Measurements from ENCODE around the gene FAM181A. TPM values are rescaled to one million over a fixed set of nuclear protein-coding genes. Genes with fewer than 3 reads are reported as not detected.

FAM181A gene
- total RNA-seq, 1 experiment from 2014 or later: not detected

DNA sequence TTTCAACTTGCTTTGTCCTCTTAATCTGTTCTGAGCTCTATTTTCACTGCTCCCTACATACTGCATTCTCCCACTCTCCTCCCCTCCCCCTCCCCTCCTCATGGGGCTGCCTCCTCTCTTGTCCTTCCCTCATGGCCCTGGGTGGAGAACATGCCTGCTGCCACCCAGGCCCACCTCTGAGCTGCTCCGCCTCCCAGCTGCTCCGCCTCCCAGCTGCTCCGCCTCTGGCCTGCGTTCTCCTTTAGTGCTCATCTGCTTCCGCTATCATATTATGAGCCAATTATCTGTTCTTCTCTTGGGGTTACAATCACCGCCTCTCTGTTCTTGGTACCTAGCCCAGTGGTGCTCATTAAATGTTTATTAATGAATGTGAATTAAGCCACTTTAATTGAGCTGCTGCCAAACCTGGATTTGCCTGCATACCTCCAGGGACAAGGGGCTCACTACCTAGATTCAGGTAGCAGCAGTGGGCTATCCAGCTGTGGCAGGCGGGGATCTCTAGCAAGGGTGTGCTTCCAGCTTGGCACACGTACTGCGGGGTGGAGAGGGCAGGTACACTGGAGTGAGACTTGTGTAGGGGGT is 32.0 kb upstream of the FAM181A start:
- TF ChIP-seq EZH2 (IDR thresholded peaks at IDR 0.05; ENCODE audit: borderline replicate concordance, low read depth, low read length, poor library complexity, severe bottlenecking) (no peak), CTCF (conservative IDR thresholded peaks at IDR 0.05; ENCODE audit: low read depth, low read length) (no peak)
- H3K9me3 ChIP-seq (ENCODE audit: low read depth, low read length, poor library complexity, severe bottlenecking): no peaks in the 10 kb centered on the region
- H3K4me1 ChIP-seq (ENCODE audit: insufficient read depth, low read length, poor library complexity, severe bottlenecking): no peaks in the 10 kb centered on the region
- no TSS peak for BruUV-seq (replicated peaks)
- no peak overlapping the region for H3K27ac ChIP-seq (ENCODE audit: low read depth, low read length, poor library complexity, severe bottlenecking)
- ChIA-PET CTCF (no interaction called here), POLR2A (ENCODE audit: low non-redundant PET) (no interaction called here)
- no peak overlapping the region for H3K4me3 ChIP-seq (ENCODE audit: low read depth, low read length, poor library complexity, severe bottlenecking)
- intact Hi-C loops (cut with micrococcal nuclease; ENCODE audit: unreplicated experiment): no loop called here
- H3K27me3 ChIP-seq (replicated peaks; ENCODE audit: insufficient read depth, low read depth, low read length, poor library complexity): peaks cover 8% of the 10 kb centered on the region
- peak; percentile 21 for DNase-seq (ENCODE audit: low spot score)
- H3K36me3 ChIP-seq (ENCODE audit: insufficient read depth, low read length, poor library complexity, severe bottlenecking): no peaks in the 10 kb centered on the region

- Histone ChIP-seq H3K9me3 (ENCODE audit: low read depth, low read length, poor library complexity, severe bottlenecking) (no peaks in the 10 kb centered on the region), H3K27ac (ENCODE audit: low read depth, low read length, poor library complexity, severe bottlenecking) (no peak overlapping the region), H3K4me3 (ENCODE audit: low read depth, low read length, poor library complexity, severe bottlenecking) (no peak overlapping the region), H3K27me3 (replicated peaks; ENCODE audit: insufficient read depth, low read depth, low read length, poor library complexity) (no peaks in the 10 kb centered on the region), H3K36me3 (ENCODE audit: insufficient read depth, low read length, poor library complexity, severe bottlenecking) (no peaks in the 10 kb centered on the region), H3K4me1 (ENCODE audit: insufficient read depth, low read length, poor library complexity, severe bottlenecking) (no peaks in the 10 kb centered on the region)
- ChIA-PET CTCF (no interaction called here), POLR2A (ENCODE audit: low non-redundant PET) (no interaction called here)
- no peak for TF ChIP-seq EZH2 (IDR thresholded peaks at IDR 0.05; ENCODE audit: borderline replicate concordance, low read depth, low read length, poor library complexity, severe bottlenecking)
- TF ChIP-seq CTCF (conservative IDR thresholded peaks at IDR 0.05; ENCODE audit: low read depth, low read length): no peak
- DNase-seq (ENCODE audit: low spot score): no peak
- no TSS peak for BruUV-seq (replicated peaks)
- intact Hi-C loops (cut with micrococcal nuclease; ENCODE audit: unreplicated experiment): no loop called here
These were observed 29.7 kb upstream of the FAM181A start for GRCh38 chr14:93897476-93897845.

GRCh38 chr14:93898081-93898611 is 29.0 kb upstream of the FAM181A start:
- ChIA-PET CTCF (no interaction called here), POLR2A (ENCODE audit: low non-redundant PET) (no interaction called here)
- Histone ChIP-seq H3K36me3 (ENCODE audit: insufficient read depth, low read length, poor library complexity, severe bottlenecking) (no peaks in the 10 kb centered on the region), H3K4me1 (ENCODE audit: insufficient read depth, low read length, poor library complexity, severe bottlenecking) (no peaks in the 10 kb centered on the region), H3K4me3 (ENCODE audit: low read depth, low read length, poor library complexity, severe bottlenecking) (no peak overlapping the region), H3K9me3 (ENCODE audit: low read depth, low read length, poor library complexity, severe bottlenecking) (no peaks in the 10 kb centered on the region), H3K27me3 (replicated peaks; ENCODE audit: insufficient read depth, low read depth, low read length, poor library complexity) (no peaks in the 10 kb centered on the region), H3K27ac (ENCODE audit: low read depth, low read length, poor library complexity, severe bottlenecking) (no peak overlapping the region)
- no TSS peak for BruUV-seq (replicated peaks)
- no peak for TF ChIP-seq CTCF (conservative IDR thresholded peaks at IDR 0.05; ENCODE audit: low read depth, low read length)
- TF ChIP-seq EZH2 (IDR thresholded peaks at IDR 0.05; ENCODE audit: borderline replicate concordance, low read depth, low read length, poor library complexity, severe bottlenecking): no peak
- intact Hi-C loops (cut with micrococcal nuclease; ENCODE audit: unreplicated experiment): no loop called here
- no peak for DNase-seq (ENCODE audit: low spot score)
